Liver (tissue), 9 donors: ENCODE results near the gene NMRK1. TPM values are rescaled to one million over a fixed set of nuclear protein-coding genes. Genes with fewer than 3 reads are reported as not detected.

Source experiments
- DNase-seq: peaks from one replicate; pipeline ENCODE4 v3.0.0-alpha.2; 2017; ENCODE audit warnings: low spot score
- H3K27ac ChIP-seq, 2 donors: one replicate each; pipeline ENCODE4 v1.7.0; 2013; ENCODE audit warnings: inconsistent platforms in 2 of 2, low read length in 2 of 2, control low read depth in 1 of 2, low read depth in 1 of 2, mild to moderate bottlenecking in 1 of 2
- H3K27me3 ChIP-seq, 4 donors: one replicate each; pipeline versions ENCODE4 v1.6.1 to v1.7.0; 2013; ENCODE audit warnings: low read length in 3 of 4, inconsistent platforms in 1 of 4, mild to moderate bottlenecking in 1 of 4, moderate library complexity in 1 of 4; ENCODE audit not compliant: control insufficient read depth in 4 of 4, insufficient read depth in 4 of 4
- H3K36me3 ChIP-seq, 4 donors: one replicate each; pipeline versions ENCODE4 v1.6.1 to v1.7.0; 2013; ENCODE audit warnings: low read length in 3 of 4, mild to moderate bottlenecking in 3 of 4, low read depth in 1 of 4, moderate library complexity in 1 of 4; ENCODE audit not compliant: control insufficient read depth in 4 of 4, insufficient read depth in 3 of 4
- H3K4me1 ChIP-seq, 4 donors: one replicate each; pipeline versions ENCODE4 v1.6.1 to v1.7.0; 2013; ENCODE audit warnings: low read length in 3 of 4, mild to moderate bottlenecking in 3 of 4, moderate library complexity in 1 of 4; ENCODE audit not compliant: control insufficient read depth in 4 of 4, insufficient read depth in 4 of 4
- H3K4me3 ChIP-seq, 3 donors: one replicate each; pipeline versions ENCODE4 v1.6.1 to v1.7.0; 2013; ENCODE audit warnings: low read length in 3 of 3, control low read depth in 1 of 3, low read depth in 1 of 3, mild to moderate bottlenecking in 1 of 3
- H3K9ac ChIP-seq, 2 donors: one replicate each; pipeline ENCODE4 v1.7.0; 2013; ENCODE audit warnings: low read length in 2 of 2, mild to moderate bottlenecking in 2 of 2, moderate library complexity in 2 of 2, control low read depth in 1 of 2, low read depth in 1 of 2
- H3K9me3 ChIP-seq, 4 donors: one replicate each; pipeline versions ENCODE4 v1.6.1 to v1.7.0; 2013; ENCODE audit warnings: low read length in 3 of 4; ENCODE audit not compliant: control insufficient read depth in 4 of 4
- EGR1 ChIP-seq, 2 donors: IDR thresholded peaks; 2 replicates each; pipeline ENCODE4 v1.6.1; 2016 to 2018; ENCODE audit warnings: antibody characterized with exemption in 2 of 2, low read depth in 2 of 2
- FOXA2 ChIP-seq: IDR thresholded peaks from 2 replicates; pipeline ENCODE4 v1.6.1; 2016; ENCODE audit warnings: antibody characterized with exemption
- GABPA ChIP-seq, 2 donors: IDR thresholded peaks in 1 of 2; conservative IDR thresholded peaks in 1 of 2; 2 replicates each; pipeline ENCODE4 v1.6.1; 2016; ENCODE audit warnings: antibody characterized with exemption in 2 of 2, mild to moderate bottlenecking in 1 of 2, moderate library complexity in 1 of 2
- HNF4A ChIP-seq, 2 donors: conservative IDR thresholded peaks; 2 replicates each; pipeline ENCODE4 v1.6.1; 2016; ENCODE audit warnings: antibody characterized with exemption in 2 of 2, mild to moderate bottlenecking in 2 of 2
- HNF4G ChIP-seq: IDR thresholded peaks from 2 replicates; pipeline ENCODE4 v1.6.1; 2016; ENCODE audit warnings: antibody characterized with exemption
- JUND ChIP-seq, 2 donors: IDR thresholded peaks; 2 replicates each; pipeline ENCODE4 v1.6.1; 2016; ENCODE audit warnings: antibody characterized with exemption in 2 of 2
- RAD21 ChIP-seq, 2 donors: IDR thresholded peaks; 2 replicates each; pipeline ENCODE4 v1.6.1; 2016; ENCODE audit warnings: antibody characterized with exemption in 2 of 2, mild to moderate bottlenecking in 2 of 2
- SP1 ChIP-seq: IDR thresholded peaks from 2 replicates; pipeline ENCODE4 v1.6.1; 2018; ENCODE audit warnings: antibody characterized with exemption, mild to moderate bottlenecking
- TAF1 ChIP-seq: conservative IDR thresholded peaks from 2 replicates; pipeline ENCODE4 v1.6.1; 2016; ENCODE audit warnings: antibody characterized with exemption, mild to moderate bottlenecking
- WGBS: extraction: QIAGEN DNeasy Blood & Tissue Kit; methylation state at CpG from one replicate; pipeline ENCODE4 v1.1.7; 2013; 5-methylcytosine and 5-hydroxymethylcytosine counted together
- polyA plus RNA-seq, 2 donors: library from polyadenylated mRNA; stranded (reverse) in 1 of 2; unstranded in 1 of 2; fragments of 200-250 nt in 1 of 2; fragments of >200 nt in 1 of 2; fragmentation: Nextera tagmentation in 1 of 2; extraction: Ambion mirVana in 1 of 2; gene quantifications; one replicate each; pipeline versions ENCODE4 v1.2.1 to v1.2.3, GENCODE V29; 2013 to 2015
- total RNA-seq, 2 donors: library from RNA; depleted of rRNA; stranded (reverse); fragments of >200 nt; gene quantifications; one replicate each; pipeline ENCODE4 v1.2.3, GENCODE V29; 2014
- TF ChIP-seq, protein P1 (sequence below): IDR thresholded peaks from 2 replicates; pipeline ENCODE4 v1.6.1; 2016; ENCODE audit warnings: antibody characterized with exemption
- TF ChIP-seq, protein P2 (sequence below): IDR thresholded peaks from 2 replicates; pipeline ENCODE4 v1.6.1; 2016; ENCODE audit warnings: antibody characterized with exemption
- TF ChIP-seq, protein P3 (sequence below): fragments of 150-350 bp; IDR thresholded peaks from 2 replicates; pipeline ENCODE4 v1.5.1; 2017; ENCODE audit warnings: improper control_type of control experiment, low read depth, low read length; ENCODE audit not compliant: missing input control
- TF ChIP-seq, protein P4 (sequence below): IDR thresholded peaks from 2 replicates; pipeline ENCODE4 v1.6.1; 2016; ENCODE audit warnings: antibody characterized with exemption, mild to moderate bottlenecking
- TF ChIP-seq, protein P5 (sequence below): IDR thresholded peaks from 2 replicates; pipeline ENCODE4 v1.6.1; 2016; ENCODE audit warnings: antibody characterized with exemption
- donor health status: healthy.
- donor health status: healthy.
- donor health status: healthy.
- donor health status: healthy.
- donor health status: healthy.

NMRK1 gene
- total and polyA plus RNA-seq, 4 donors = 6.8 to 32.2 (median 15.9) TPM

DNA sequence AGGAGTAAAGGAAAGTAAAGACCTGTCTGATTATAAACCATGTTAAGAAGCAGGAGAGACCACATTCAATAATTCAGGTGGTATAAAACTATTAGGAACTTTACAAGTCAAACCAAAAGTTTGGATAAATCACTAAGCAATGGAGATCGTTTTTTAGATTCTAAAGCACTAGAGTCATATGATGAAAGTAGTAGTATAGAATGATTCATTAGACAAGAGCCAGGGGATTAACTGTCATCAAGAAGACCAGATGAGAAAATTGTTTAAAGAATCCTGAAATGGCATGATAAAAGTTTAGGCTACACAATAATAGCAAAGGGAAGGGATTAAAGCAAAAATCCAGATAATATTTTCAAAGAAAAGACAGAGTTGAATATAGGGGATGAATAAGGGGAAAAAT is 46.9 kb downstream of the NMRK1 start (continued):
- TF ChIP-seq, protein P1, sequence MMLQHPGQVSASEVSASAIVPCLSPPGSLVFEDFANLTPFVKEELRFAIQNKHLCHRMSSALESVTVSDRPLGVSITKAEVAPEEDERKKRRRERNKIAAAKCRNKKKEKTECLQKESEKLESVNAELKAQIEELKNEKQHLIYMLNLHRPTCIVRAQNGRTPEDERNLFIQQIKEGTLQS = no peak

DNA sequence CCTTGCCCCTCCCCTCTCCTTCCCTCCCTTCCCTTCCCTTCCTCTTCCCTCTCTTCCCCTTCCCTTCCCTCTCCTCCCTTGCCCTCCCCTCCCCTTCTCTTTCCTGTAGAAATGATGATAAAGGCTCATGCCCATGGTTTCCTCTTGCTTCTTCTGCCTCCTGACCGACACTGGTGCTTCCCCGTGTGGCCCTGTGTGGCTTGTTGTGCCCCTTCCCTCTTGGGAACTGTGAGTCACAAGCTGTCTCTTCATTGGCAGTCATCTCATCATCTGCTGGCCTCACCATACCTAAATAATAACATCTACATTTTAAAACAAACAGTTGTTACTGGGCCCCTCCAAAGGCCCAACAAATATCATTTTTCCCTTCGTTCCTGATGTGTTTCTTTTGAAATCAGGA is 48.2 kb downstream of the NMRK1 start:
- 85% methylated on average over 3 of the region's 3 CpGs for whole genome bisulfite sequencing
- no peak for DNase-seq
- Histone ChIP-seq H3K9me3 (no peaks in the 10 kb centered on the region), H3K9ac (no peak overlapping the region), H3K27me3 (no peaks in the 10 kb centered on the region), H3K27ac (no peak overlapping the region), H3K4me3 (no peak overlapping the region), H3K4me1 (peaks cover 2 to 5% (median 3%) of the 10 kb centered on the region in 4 donors), H3K36me3 (no peaks in the 10 kb centered on the region)
- no peak for TF ChIP-seq RAD21 (IDR thresholded peaks at IDR 0.05)
- no peak for TF ChIP-seq SP1
- TF ChIP-seq HNF4A (conservative IDR thresholded peaks at IDR 0.05) = no peak

DNA sequence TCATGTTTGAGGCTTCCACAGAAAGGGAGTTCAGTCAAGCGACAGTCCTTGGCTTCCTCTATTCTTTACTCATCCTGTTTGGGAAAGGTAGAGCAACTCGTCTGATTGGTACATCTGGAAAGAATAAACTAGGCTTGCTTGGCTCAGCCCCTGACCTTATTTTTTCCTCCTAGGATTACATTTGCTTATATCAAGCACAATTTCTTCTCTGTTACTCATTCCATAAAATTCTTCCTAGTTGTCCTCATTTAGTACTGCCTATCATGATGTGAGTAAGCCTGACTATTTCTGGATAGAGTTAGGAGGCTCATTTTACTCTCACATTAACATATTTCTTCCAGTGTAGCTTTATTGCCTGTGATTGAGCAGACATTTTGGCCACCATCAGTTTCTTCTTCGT is 48.9 kb downstream of the NMRK1 start:
- H3K9ac ChIP-seq = no peak overlapping the region
- H3K4me1 ChIP-seq = peaks cover 2 to 12% (median 3%) of the 10 kb centered on the region in 4 donors
- TF ChIP-seq, protein P2, sequence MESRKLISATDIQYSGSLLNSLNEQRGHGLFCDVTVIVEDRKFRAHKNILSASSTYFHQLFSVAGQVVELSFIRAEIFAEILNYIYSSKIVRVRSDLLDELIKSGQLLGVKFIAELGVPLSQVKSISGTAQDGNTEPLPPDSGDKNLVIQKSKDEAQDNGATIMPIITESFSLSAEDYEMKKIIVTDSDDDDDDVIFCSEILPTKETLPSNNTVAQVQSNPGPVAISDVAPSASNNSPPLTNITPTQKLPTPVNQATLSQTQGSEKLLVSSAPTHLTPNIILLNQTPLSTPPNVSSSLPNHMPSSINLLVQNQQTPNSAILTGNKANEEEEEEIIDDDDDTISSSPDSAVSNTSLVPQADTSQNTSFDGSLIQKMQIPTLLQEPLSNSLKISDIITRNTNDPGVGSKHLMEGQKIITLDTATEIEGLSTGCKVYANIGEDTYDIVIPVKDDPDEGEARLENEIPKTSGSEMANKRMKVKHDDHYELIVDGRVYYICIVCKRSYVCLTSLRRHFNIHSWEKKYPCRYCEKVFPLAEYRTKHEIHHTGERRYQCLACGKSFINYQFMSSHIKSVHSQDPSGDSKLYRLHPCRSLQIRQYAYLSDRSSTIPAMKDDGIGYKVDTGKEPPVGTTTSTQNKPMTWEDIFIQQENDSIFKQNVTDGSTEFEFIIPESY = no peak
- TF ChIP-seq HNF4G = no peak
- no peak for TF ChIP-seq RAD21 (IDR thresholded peaks at IDR 0.05)
- no peak for TF ChIP-seq FOXA2
- TF ChIP-seq, protein P1 = no peak
- TF ChIP-seq, protein P3, sequence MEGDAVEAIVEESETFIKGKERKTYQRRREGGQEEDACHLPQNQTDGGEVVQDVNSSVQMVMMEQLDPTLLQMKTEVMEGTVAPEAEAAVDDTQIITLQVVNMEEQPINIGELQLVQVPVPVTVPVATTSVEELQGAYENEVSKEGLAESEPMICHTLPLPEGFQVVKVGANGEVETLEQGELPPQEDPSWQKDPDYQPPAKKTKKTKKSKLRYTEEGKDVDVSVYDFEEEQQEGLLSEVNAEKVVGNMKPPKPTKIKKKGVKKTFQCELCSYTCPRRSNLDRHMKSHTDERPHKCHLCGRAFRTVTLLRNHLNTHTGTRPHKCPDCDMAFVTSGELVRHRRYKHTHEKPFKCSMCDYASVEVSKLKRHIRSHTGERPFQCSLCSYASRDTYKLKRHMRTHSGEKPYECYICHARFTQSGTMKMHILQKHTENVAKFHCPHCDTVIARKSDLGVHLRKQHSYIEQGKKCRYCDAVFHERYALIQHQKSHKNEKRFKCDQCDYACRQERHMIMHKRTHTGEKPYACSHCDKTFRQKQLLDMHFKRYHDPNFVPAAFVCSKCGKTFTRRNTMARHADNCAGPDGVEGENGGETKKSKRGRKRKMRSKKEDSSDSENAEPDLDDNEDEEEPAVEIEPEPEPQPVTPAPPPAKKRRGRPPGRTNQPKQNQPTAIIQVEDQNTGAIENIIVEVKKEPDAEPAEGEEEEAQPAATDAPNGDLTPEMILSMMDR = no peak
- TF ChIP-seq, protein P4, sequence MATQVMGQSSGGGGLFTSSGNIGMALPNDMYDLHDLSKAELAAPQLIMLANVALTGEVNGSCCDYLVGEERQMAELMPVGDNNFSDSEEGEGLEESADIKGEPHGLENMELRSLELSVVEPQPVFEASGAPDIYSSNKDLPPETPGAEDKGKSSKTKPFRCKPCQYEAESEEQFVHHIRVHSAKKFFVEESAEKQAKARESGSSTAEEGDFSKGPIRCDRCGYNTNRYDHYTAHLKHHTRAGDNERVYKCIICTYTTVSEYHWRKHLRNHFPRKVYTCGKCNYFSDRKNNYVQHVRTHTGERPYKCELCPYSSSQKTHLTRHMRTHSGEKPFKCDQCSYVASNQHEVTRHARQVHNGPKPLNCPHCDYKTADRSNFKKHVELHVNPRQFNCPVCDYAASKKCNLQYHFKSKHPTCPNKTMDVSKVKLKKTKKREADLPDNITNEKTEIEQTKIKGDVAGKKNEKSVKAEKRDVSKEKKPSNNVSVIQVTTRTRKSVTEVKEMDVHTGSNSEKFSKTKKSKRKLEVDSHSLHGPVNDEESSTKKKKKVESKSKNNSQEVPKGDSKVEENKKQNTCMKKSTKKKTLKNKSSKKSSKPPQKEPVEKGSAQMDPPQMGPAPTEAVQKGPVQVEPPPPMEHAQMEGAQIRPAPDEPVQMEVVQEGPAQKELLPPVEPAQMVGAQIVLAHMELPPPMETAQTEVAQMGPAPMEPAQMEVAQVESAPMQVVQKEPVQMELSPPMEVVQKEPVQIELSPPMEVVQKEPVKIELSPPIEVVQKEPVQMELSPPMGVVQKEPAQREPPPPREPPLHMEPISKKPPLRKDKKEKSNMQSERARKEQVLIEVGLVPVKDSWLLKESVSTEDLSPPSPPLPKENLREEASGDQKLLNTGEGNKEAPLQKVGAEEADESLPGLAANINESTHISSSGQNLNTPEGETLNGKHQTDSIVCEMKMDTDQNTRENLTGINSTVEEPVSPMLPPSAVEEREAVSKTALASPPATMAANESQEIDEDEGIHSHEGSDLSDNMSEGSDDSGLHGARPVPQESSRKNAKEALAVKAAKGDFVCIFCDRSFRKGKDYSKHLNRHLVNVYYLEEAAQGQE = no peak
- no peak for TF ChIP-seq HNF4A (conservative IDR thresholded peaks at IDR 0.05)
- TF ChIP-seq JUND (IDR thresholded peaks at IDR 0.05) = no peak
- TF ChIP-seq SP1 = no peak
- no peak for TF ChIP-seq TAF1
- no peak for TF ChIP-seq EGR1 (IDR thresholded peaks at IDR 0.05; ENCODE audit: low read depth in 2 of 2)
- TF ChIP-seq GABPA (IDR thresholded peaks at IDR 0.05 in 1 of 2, conservative IDR thresholded peaks at IDR 0.05 in 1 of 2) = no peak
- TF ChIP-seq, protein P5, sequence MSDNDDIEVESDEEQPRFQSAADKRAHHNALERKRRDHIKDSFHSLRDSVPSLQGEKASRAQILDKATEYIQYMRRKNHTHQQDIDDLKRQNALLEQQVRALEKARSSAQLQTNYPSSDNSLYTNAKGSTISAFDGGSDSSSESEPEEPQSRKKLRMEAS = no peak
- H3K27me3 ChIP-seq = no peaks in the 10 kb centered on the region
- no peaks in the 10 kb centered on the region for H3K9me3 ChIP-seq
- H3K27ac ChIP-seq = no peak overlapping the region
- no peak overlapping the region for H3K4me3 ChIP-seq
- H3K36me3 ChIP-seq = no peaks in the 10 kb centered on the region
- DNase-seq = no peak
- WGBS = 88% methylated on average over 3 of the region's 3 CpGs
